ENCODE results near the gene HNRNPUL2. TPM values are rescaled to one million over a fixed set of nuclear protein-coding genes. Genes with fewer than 3 reads are reported as not detected.
"Not testable (repeated sequence)": the region's sequence is repeated elsewhere in the genome, so short reads cannot be mapped to it uniquely, and the experiment has no call there.

HNRNPUL2 gene
- total RNA-seq, 2 experiments from 2014 or later: 35.2 to 37.6 TPM

GRCh38 chr11:62702246-62702645 is 25.0 kb downstream of the HNRNPUL2 start:
- no peak for TF ChIP-seq CTCF (IDR thresholded peaks at IDR 0.05)
- ATAC-seq (ENCODE audit: poor library complexity): no peak
- Mint-ChIP-seq H3K27ac (peak overlapping the region; percentile 32), H3K9me3 (no peaks in the 10 kb centered on the region), H3K4me1 (ENCODE audit: low read depth) (peaks cover 21% of the 10 kb centered on the region), H3K36me3 (ENCODE audit: low read depth) (peaks cover 18% of the 10 kb centered on the region), H3K27me3 (no peaks in the 10 kb centered on the region), H3K4me3 (no peak overlapping the region)
- H3K4me1 ChIP-seq (ENCODE audit: insufficient read depth, low read length): peaks cover 19% of the 10 kb centered on the region
- H3K27ac ChIP-seq (ENCODE audit: low read depth in 1 of 2, low read length in 2 of 2): no peak overlapping the region
- POLR2A ChIA-PET: no interaction called here
- no peak overlapping the region for H3K4me3 ChIP-seq (ENCODE audit: low read length)
- intact Hi-C loops (cut with DNase I, micrococcal nuclease): no loop called here
- DNase-seq: peak in 2 of 14 experiments; percentile 41 to 58
- CTCF ChIA-PET: no interaction called here
- H3K27me3 ChIP-seq (ENCODE audit: control insufficient read depth in 1 of 2, insufficient read depth in 2 of 2, low read length in 2 of 2): no peaks in the 10 kb centered on the region
- H3K36me3 ChIP-seq (ENCODE audit: insufficient read depth, low read length): no peaks in the 10 kb centered on the region
- no peaks in the 10 kb centered on the region for H3K9me3 ChIP-seq (ENCODE audit: control insufficient read depth in 1 of 2, insufficient read depth in 1 of 2, low read length in 2 of 2)

- Histone ChIP-seq H3K27ac (ENCODE audit: low read depth in 1 of 2, low read length in 2 of 2) (no peak overlapping the region), H3K4me3 (ENCODE audit: low read length) (no peak overlapping the region), H3K36me3 (ENCODE audit: insufficient read depth, low read length) (peaks cover 24% of the 10 kb centered on the region), H3K4me1 (ENCODE audit: insufficient read depth, low read length) (peaks cover 4% of the 10 kb centered on the region), H3K27me3 (ENCODE audit: control insufficient read depth in 1 of 2, insufficient read depth in 2 of 2, low read length in 2 of 2) (no peaks in the 10 kb centered on the region), H3K9me3 (ENCODE audit: control insufficient read depth in 1 of 2, insufficient read depth in 1 of 2, low read length in 2 of 2) (no peaks in the 10 kb centered on the region)
- no peaks in the 10 kb centered on the region for H3K9me3 Mint-ChIP-seq
- POLR2A ChIA-PET: interaction anchor here (0.6 to 2.0 kb wide), 9 partner anchors 29 to 270 kb away, joined by 3 to 9 read pairs (median 4); partner anchors contain the start of genes C11orf98, CSKMT, HNRNPUL2 and INTS5
- peak; percentile 89 for TF ChIP-seq CTCF (IDR thresholded peaks at IDR 0.05)
- DNase-seq: peak; percentile 65 to 89 (median 74)
- peaks cover 7% of the 10 kb centered on the region for H3K4me1 Mint-ChIP-seq (ENCODE audit: low read depth)
- H3K36me3 Mint-ChIP-seq (ENCODE audit: low read depth): peaks cover 31% of the 10 kb centered on the region
- no peaks in the 10 kb centered on the region for H3K27me3 Mint-ChIP-seq
- H3K27ac Mint-ChIP-seq: no peak overlapping the region
- ATAC-seq (ENCODE audit: poor library complexity): peak; percentile 93
- CTCF ChIA-PET: interaction anchor here (0.6 to 2.7 kb wide), 17 partner anchors 8 to 300 kb away, joined by 3 to 14 read pairs (median 4); partner anchors contain the start of genes C11orf98, CSKMT, EML3 and MTA2
- intact Hi-C loops (cut with DNase I, micrococcal nuclease): loop anchor here (1.0 to 2.0 kb wide), 4 partner anchors 101 to 300 kb away; no protein-coding TSS in a partner anchor
- no peak overlapping the region for H3K4me3 Mint-ChIP-seq
These were observed 32.6 kb downstream of the HNRNPUL2 start for GRCh38 chr11:62694455-62695167.

GRCh38 chr11:62693624-62694023 is 33.6 kb downstream of the HNRNPUL2 start:
- H3K27me3 Mint-ChIP-seq; H3K27ac Mint-ChIP-seq; H3K27ac ChIP-seq (ENCODE audit: low read depth in 1 of 2, low read length in 2 of 2); H3K9me3 Mint-ChIP-seq; ATAC-seq (ENCODE audit: poor library complexity); H3K4me3 Mint-ChIP-seq; H3K4me1 ChIP-seq (ENCODE audit: insufficient read depth, low read length); H3K27me3 ChIP-seq (ENCODE audit: control insufficient read depth in 1 of 2, insufficient read depth in 2 of 2, low read length in 2 of 2); H3K4me1 Mint-ChIP-seq (ENCODE audit: low read depth); H3K9me3 ChIP-seq (ENCODE audit: control insufficient read depth in 1 of 2, insufficient read depth in 1 of 2, low read length in 2 of 2); DNase-seq; H3K4me3 ChIP-seq (ENCODE audit: low read length): not testable (repeated sequence)
- peaks cover 24% of the 10 kb centered on the region for H3K36me3 ChIP-seq (ENCODE audit: insufficient read depth, low read length)
- peaks cover 31% of the 10 kb centered on the region for H3K36me3 Mint-ChIP-seq (ENCODE audit: low read depth)
- POLR2A ChIA-PET: interaction anchor here (0.6 to 2.0 kb wide), 8 partner anchors 34 to 302 kb away, joined by 3 to 9 read pairs (median 4); partner anchors contain the start of genes HNRNPUL2, INTS5 and TUT1
- intact Hi-C loops (cut with DNase I, micrococcal nuclease): loop anchor here (1.0 to 2.0 kb wide), 4 partner anchors 100 to 299 kb away; no protein-coding TSS in a partner anchor
- CTCF ChIA-PET: interaction anchor here (1.1 to 2.7 kb wide), 5 partner anchors 13 to 269 kb away, joined by 3 to 14 read pairs (median 8); partner anchors contain the start of genes EML3 and ROM1
